ENCODE measurements around the gene UQCRH. TPM values are rescaled to one million over a fixed set of nuclear protein-coding genes. Genes with fewer than 3 reads are reported as not detected.
A peak's percentile ranks its signal among the peaks of the same experiment; 100 is the strongest.

The UQCRH gene
- total RNA-seq, 1 experiment from 2014 or later = 663 TPM

DNA sequence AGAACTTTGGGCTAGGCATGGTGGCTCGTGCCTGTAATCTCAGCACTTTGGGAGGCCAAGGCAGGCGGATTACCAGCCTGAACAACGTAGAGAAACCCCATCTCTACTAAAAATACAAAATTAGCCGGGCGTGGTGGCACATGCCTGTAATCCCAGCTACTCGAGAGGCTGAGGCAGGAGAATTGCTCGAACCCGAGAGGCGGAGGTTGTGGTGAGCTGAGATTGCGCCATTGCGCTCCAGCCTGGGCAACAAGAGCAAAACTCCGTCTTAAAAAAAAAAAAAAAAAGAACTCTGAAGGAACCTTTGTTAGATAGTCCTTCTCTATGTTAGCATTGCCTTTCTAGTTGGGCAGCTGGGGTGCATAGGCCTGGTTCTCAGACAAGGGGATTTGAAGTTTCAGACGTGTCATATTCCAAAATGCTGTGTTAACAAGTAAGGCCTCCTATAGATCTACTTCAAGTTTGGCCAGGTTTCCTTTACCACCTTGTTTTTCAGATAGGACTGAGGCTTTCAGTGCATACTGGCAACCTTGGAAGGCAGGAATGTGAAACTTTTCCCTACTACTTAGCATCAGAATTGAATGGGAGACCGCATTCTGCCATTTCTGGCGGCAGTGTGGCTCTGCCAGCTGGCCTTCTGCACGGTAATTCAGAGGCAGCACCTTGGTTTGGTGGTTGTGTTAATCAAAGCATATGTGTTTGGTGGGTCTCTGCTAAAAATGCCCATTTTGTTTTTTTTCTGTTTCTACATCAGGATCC lies 6.1 kb downstream of the UQCRH start:
- TF ChIP-seq ATF6 (CRISPR knock-in tag; IDR thresholded peaks at IDR 0.05) (no peak), NR2C2 (CRISPR knock-in tag; IDR thresholded peaks at IDR 0.05) (no peak), ATF1 (CRISPR knock-in tag; IDR thresholded peaks at IDR 0.05) (no peak), SMAD4 (CRISPR knock-in tag; IDR thresholded peaks at IDR 0.05) (no peak), MXD4 (CRISPR knock-in tag; IDR thresholded peaks at IDR 0.05; ENCODE audit: borderline replicate concordance) (no peak), ERG (CRISPR knock-in tag; IDR thresholded peaks at IDR 0.05) (no peak), E2F5 (CRISPR knock-in tag; IDR thresholded peaks at IDR 0.05) (no peak), FOXK1 (CRISPR knock-in tag; IDR thresholded peaks at IDR 0.05) (no peak), STAT6 (CRISPR knock-in tag; conservative IDR thresholded peaks at IDR 0.05; ENCODE audit: low read depth) (no peak), ZNF263 (CRISPR knock-in tag; IDR thresholded peaks at IDR 0.05; ENCODE audit: low read depth) (no peak), IRF2 (CRISPR knock-in tag; IDR thresholded peaks at IDR 0.05; ENCODE audit: borderline replicate concordance, low read depth) (no peak), FOXP4 (CRISPR knock-in tag; IDR thresholded peaks at IDR 0.05) (no peak), ATF2 (CRISPR knock-in tag; IDR thresholded peaks at IDR 0.05; ENCODE audit: borderline replicate concordance, low read depth) (no peak)
- TF ChIP-seq, protein P1, sequence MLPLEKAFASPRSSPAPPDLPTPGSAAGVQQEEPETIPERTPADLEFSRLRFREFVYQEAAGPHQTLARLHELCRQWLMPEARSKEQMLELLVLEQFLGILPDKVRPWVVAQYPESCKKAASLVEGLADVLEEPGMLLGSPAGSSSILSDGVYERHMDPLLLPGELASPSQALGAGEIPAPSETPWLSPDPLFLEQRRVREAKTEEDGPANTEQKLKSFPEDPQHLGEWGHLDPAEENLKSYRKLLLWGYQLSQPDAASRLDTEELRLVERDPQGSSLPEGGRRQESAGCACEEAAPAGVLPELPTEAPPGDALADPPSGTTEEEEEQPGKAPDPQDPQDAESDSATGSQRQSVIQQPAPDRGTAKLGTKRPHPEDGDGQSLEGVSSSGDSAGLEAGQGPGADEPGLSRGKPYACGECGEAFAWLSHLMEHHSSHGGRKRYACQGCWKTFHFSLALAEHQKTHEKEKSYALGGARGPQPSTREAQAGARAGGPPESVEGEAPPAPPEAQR (CRISPR knock-in tag; IDR thresholded peaks at IDR 0.05) = no peak
- TF ChIP-seq, protein P2, sequence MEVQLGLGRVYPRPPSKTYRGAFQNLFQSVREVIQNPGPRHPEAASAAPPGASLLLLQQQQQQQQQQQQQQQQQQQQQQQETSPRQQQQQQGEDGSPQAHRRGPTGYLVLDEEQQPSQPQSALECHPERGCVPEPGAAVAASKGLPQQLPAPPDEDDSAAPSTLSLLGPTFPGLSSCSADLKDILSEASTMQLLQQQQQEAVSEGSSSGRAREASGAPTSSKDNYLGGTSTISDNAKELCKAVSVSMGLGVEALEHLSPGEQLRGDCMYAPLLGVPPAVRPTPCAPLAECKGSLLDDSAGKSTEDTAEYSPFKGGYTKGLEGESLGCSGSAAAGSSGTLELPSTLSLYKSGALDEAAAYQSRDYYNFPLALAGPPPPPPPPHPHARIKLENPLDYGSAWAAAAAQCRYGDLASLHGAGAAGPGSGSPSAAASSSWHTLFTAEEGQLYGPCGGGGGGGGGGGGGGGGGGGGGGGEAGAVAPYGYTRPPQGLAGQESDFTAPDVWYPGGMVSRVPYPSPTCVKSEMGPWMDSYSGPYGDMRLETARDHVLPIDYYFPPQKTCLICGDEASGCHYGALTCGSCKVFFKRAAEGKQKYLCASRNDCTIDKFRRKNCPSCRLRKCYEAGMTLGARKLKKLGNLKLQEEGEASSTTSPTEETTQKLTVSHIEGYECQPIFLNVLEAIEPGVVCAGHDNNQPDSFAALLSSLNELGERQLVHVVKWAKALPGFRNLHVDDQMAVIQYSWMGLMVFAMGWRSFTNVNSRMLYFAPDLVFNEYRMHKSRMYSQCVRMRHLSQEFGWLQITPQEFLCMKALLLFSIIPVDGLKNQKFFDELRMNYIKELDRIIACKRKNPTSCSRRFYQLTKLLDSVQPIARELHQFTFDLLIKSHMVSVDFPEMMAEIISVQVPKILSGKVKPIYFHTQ (CRISPR knock-in tag; IDR thresholded peaks at IDR 0.05) = no peak
- TF ChIP-seq, protein P3, sequence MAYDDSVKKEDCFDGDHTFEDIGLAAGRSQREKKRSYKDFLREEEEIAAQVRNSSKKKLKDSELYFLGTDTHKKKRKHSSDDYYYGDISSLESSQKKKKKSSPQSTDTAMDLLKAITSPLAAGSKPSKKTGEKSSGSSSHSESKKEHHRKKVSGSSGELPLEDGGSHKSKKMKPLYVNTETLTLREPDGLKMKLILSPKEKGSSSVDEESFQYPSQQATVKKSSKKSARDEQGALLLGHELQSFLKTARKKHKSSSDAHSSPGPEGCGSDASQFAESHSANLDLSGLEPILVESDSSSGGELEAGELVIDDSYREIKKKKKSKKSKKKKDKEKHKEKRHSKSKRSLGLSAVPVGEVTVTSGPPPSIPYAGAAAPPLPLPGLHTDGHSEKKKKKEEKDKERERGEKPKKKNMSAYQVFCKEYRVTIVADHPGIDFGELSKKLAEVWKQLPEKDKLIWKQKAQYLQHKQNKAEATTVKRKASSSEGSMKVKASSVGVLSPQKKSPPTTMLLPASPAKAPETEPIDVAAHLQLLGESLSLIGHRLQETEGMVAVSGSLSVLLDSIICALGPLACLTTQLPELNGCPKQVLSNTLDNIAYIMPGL (CRISPR knock-in tag; IDR thresholded peaks at IDR 0.05) = no peak
- TF ChIP-seq, protein P4, sequence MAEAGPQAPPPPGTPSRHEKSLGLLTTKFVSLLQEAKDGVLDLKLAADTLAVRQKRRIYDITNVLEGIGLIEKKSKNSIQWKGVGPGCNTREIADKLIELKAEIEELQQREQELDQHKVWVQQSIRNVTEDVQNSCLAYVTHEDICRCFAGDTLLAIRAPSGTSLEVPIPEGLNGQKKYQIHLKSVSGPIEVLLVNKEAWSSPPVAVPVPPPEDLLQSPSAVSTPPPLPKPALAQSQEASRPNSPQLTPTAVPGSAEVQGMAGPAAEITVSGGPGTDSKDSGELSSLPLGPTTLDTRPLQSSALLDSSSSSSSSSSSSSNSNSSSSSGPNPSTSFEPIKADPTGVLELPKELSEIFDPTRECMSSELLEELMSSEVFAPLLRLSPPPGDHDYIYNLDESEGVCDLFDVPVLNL (CRISPR knock-in tag; IDR thresholded peaks at IDR 0.05; ENCODE audit: borderline replicate concordance, low read depth) = no peak
- POLR2A ChIA-PET = interaction anchor here (1.1 kb wide), 1 partner anchor 24 kb away, joined by 3 read pairs; no protein-coding TSS in a partner anchor
- peak overlapping the region; percentile 79 for H3K27ac Mint-ChIP-seq

More for the DNA sequence above, 6.1 kb downstream of the UQCRH start:
- H3K36me3 Mint-ChIP-seq = peaks cover 68% of the 10 kb centered on the region
- CTCF ChIA-PET = interaction anchor here (0.7 to 3.4 kb wide), 3 partner anchors 24 to 39 kb away, joined by 3 to 14 read pairs (median 14); no protein-coding TSS in a partner anchor
- peak; percentile 24; the same call in 1 of the 2 replicates for ATAC-seq
- H3K27me3 Mint-ChIP-seq (ENCODE audit: low read depth) = no peaks in the 10 kb centered on the region
- H3K4me1 Mint-ChIP-seq = peaks cover 45% of the 10 kb centered on the region
- no peak overlapping the region for H3K4me3 Mint-ChIP-seq
- no peak for DNase-seq (ENCODE audit: low spot score)
- H3K9me3 Mint-ChIP-seq = no peaks in the 10 kb centered on the region
